A673 (cell line): Measurements from ENCODE around the gene SLC30A2. TPM values are rescaled to one million over a fixed set of nuclear protein-coding genes. Genes with fewer than 3 reads are reported as not detected.

Experiments used
- BruUV-seq: library from RNA; stranded (reverse); fragments of 400-500 nt; replicated peaks from 2 replicates; lab custom pipeline; 2021; lab: Mats Ljungman, UMichigan
- CTCF ChIA-PET: fragments of 300-600 bp; sonication (Branson Sonifier 250); formaldehyde crosslinking; loops from one replicate; lab custom pipeline; 2022; ENCODE audit warnings: antibody characterized with exemption; lab: Charles Lee
- POLR2A ChIA-PET: fragments of 300-600 bp; sonication (Branson Sonifier 250); formaldehyde crosslinking; loops from one replicate; lab custom pipeline; 2022; ENCODE audit warnings: antibody characterized with exemption; ENCODE audit not compliant: low non-redundant PET; lab: Charles Lee
- DNase-seq: peaks from one replicate; pipeline ENCODE4 v3.0.0-alpha.2; 2015; ENCODE audit warnings: low spot score
- H3K27ac ChIP-seq: fragments of 200-600 bp; sonication (generic); 2 replicates; pipeline ENCODE4 v1.5.1; 2016; ENCODE audit warnings: mixed run types, low read depth, mild to moderate bottlenecking, mixed read lengths, antibody characterized with exemption, low read length; ENCODE audit not compliant: poor library complexity, severe bottlenecking
- H3K27me3 ChIP-seq: fragments of 200-600 bp; sonication (generic); replicated peaks from 2 replicates; pipeline ENCODE4 v1.6.1; 2017; ENCODE audit warnings: mixed run types, low read depth, mild to moderate bottlenecking, mixed read lengths, antibody characterized with exemption, low read length; ENCODE audit not compliant: insufficient read depth, poor library complexity
- H3K36me3 ChIP-seq: fragments of 200-600 bp; sonication (generic); 2 replicates; pipeline ENCODE4 v1.6.1; 2016; ENCODE audit warnings: mixed run types, mild to moderate bottlenecking, mixed read lengths, antibody characterized with exemption, low read length; ENCODE audit not compliant: insufficient read depth, poor library complexity, severe bottlenecking
- H3K4me1 ChIP-seq: fragments of 200-600 bp; sonication (generic); 2 replicates; pipeline ENCODE4 v1.6.1; 2017; ENCODE audit warnings: mixed run types, mild to moderate bottlenecking, mixed read lengths, antibody characterized with exemption, low read length; ENCODE audit not compliant: insufficient read depth, poor library complexity, severe bottlenecking
- H3K4me3 ChIP-seq: fragments of 200-600 bp; sonication (generic); 2 replicates; pipeline ENCODE4 v1.5.1; 2016; ENCODE audit warnings: low read depth, mixed run types, mild to moderate bottlenecking, mixed read lengths, low read length; ENCODE audit not compliant: poor library complexity, severe bottlenecking
- H3K9me3 ChIP-seq: fragments of 200-600 bp; sonication (generic); 2 replicates; pipeline ENCODE4 v1.6.1; 2016; ENCODE audit warnings: mixed run types, low read depth, mild to moderate bottlenecking, mixed read lengths, antibody characterized with exemption, low read length; ENCODE audit not compliant: poor library complexity, severe bottlenecking
- EZH2 ChIP-seq: fragments of 200-600 bp; sonication (generic); IDR thresholded peaks from 2 replicates; pipeline ENCODE4 v1.6.1; 2017; ENCODE audit warnings: borderline replicate concordance, low read depth, mild to moderate bottlenecking, mixed read lengths, antibody characterized with exemption, low read length; ENCODE audit not compliant: poor library complexity, severe bottlenecking
- intact Hi-C: fragments of 100-400 bp; cut with micrococcal nuclease; formaldehyde crosslinking; loops from one replicate; pipeline ENCODE4 v1.10.0; 2022; ENCODE audit not compliant: unreplicated experiment
- total RNA-seq: library from RNA; stranded (reverse); gene quantifications from 2 replicates; pipeline ENCODE4 v1.2.3, GENCODE V29; 2021
- TF ChIP-seq, protein P1 (sequence below): fragments of 300-800, 200-600 bp; sonication (generic); conservative IDR thresholded peaks from 2 replicates; pipeline ENCODE4 v1.5.1; 2017; ENCODE audit warnings: low read depth, mild to moderate bottlenecking, antibody characterized with exemption, low read length, moderate library complexity, mixed read lengths

The SLC30A2 gene
- total RNA-seq, 1 experiment from 2014 or later, result not detected

DNA sequence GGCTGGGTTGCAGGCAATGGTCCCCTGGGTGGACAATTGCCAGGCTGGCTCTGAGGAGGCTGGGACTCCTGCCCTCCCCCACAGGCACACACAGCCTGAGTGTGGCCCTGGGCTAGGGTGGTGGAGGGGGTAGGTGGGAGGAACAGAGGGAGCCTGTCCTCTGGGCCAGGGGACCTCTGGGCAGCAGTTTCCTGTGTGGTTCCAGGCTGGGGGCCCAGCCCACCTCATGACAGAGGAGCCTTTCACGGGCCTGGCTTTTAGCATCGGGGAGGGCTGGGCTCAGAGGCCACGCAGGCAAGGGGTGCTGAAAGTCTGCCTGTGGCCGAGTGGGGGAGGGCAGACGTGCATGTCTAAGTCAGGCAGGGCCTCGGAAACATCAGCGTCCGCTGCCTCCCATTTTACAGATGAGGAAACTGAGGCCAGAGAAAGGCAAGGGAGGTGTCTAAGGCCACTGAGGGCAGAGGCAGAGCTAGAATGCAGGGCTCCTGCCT is 17.4 kb downstream of the SLC30A2 start:
- no peak for DNase-seq
- BruUV-seq, result no TSS peak
- intact Hi-C loops, result no loop called here
- no peak for TF ChIP-seq EZH2
- TF ChIP-seq, protein P1, sequence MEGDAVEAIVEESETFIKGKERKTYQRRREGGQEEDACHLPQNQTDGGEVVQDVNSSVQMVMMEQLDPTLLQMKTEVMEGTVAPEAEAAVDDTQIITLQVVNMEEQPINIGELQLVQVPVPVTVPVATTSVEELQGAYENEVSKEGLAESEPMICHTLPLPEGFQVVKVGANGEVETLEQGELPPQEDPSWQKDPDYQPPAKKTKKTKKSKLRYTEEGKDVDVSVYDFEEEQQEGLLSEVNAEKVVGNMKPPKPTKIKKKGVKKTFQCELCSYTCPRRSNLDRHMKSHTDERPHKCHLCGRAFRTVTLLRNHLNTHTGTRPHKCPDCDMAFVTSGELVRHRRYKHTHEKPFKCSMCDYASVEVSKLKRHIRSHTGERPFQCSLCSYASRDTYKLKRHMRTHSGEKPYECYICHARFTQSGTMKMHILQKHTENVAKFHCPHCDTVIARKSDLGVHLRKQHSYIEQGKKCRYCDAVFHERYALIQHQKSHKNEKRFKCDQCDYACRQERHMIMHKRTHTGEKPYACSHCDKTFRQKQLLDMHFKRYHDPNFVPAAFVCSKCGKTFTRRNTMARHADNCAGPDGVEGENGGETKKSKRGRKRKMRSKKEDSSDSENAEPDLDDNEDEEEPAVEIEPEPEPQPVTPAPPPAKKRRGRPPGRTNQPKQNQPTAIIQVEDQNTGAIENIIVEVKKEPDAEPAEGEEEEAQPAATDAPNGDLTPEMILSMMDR, result no peak
- Histone ChIP-seq H3K27me3 (no peaks in the 10 kb centered on the region), H3K9me3 (no peaks in the 10 kb centered on the region), H3K4me3 (no peak overlapping the region), H3K27ac (no peak overlapping the region), H3K4me1 (peaks cover 7% of the 10 kb centered on the region), H3K36me3 (no peaks in the 10 kb centered on the region)
- CTCF ChIA-PET, result no interaction called here
- POLR2A ChIA-PET, result no interaction called here

DNA sequence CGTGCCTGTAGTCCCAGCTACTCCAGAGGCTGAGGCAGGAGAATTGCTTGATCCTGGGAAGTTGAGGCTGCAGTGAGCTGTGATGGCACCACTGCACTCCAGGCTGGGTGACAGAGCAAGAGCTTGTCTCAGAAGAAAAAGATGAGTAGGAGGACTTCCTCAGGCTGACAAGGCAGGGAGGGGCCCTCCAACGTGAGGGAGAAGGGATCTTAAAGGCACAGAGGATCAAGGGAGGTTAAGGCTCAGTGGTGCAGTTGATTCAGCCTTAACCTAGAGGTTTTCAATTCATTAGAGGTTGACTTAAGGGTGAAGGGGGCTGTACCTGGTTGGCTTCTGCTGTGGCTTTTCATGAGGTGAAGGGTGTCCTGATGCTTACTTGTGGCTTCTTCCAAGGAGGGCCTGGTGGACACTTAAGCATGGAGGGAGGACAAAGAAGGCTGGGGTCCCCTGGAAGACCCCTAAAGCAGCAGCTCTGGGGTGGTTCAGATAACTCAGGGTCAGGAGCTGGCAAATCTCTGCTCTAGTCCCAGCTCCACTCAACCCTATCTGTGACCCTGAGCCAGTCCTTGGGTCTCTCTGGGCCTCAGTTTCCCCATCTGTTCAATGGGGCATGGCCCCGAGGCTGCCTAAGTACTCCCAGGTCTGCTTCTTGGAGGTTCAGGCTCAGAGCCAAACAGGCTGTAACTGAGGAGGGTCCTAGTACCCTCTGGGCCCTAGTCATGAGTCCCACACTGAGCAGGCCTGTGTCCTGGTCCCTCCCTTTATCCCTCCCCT is 18.0 kb downstream of the SLC30A2 start:
- Histone ChIP-seq H3K27me3 (no peaks in the 10 kb centered on the region), H3K36me3 (no peaks in the 10 kb centered on the region), H3K27ac (no peak overlapping the region), H3K4me1 (peaks cover 7% of the 10 kb centered on the region), H3K4me3 (no peak overlapping the region), H3K9me3 (no peaks in the 10 kb centered on the region)
- intact Hi-C loops, result no loop called here
- CTCF ChIA-PET, result interaction anchor here (0.6 to 0.7 kb wide), 4 partner anchors 9 to 133 kb away, joined by 3 to 6 read pairs (median 3); no protein-coding TSS in a partner anchor
- TF ChIP-seq EZH2, result no peak
- TF ChIP-seq, protein P1, result no peak
- BruUV-seq, result no TSS peak
- peak; percentile 29 for DNase-seq
- POLR2A ChIA-PET, result no interaction called here

DNA sequence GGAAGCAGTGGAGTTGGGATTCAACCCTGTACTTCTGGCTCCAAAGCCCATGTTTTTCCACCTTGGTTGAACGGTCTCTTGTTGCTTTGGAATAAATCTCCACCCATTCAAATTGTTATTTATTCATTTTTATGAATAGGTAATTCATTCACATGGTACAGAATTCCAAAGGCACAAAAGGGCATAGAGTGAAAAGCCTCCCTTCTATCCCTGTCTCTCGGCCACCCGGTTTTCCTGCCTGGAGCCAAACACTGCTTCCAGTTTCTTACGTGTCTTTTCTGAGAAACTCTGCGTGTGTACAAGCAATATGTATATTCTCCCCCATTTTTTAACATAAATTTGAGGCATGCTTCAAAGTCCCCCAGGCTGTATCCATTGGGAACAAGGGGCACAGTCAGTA is 20.4 kb downstream of the SLC30A2 start:
- Histone ChIP-seq H3K27ac (no peak overlapping the region), H3K9me3 (no peaks in the 10 kb centered on the region), H3K4me3 (no peak overlapping the region), H3K4me1 (peaks cover 7% of the 10 kb centered on the region), H3K27me3 (no peaks in the 10 kb centered on the region), H3K36me3 (no peaks in the 10 kb centered on the region)
- CTCF ChIA-PET, result no interaction called here
- POLR2A ChIA-PET, result no interaction called here
- intact Hi-C loops, result no loop called here
- no TSS peak for BruUV-seq
- TF ChIP-seq, protein P1, result no peak
- DNase-seq, result no peak
